ENCODE results near the gene GPX2.
A peak's percentile ranks its signal among the peaks of the same experiment; 100 is the strongest.
"Not testable (repeated sequence)": the region's sequence is repeated elsewhere in the genome, so short reads cannot be mapped to it uniquely, and the experiment has no call there.

The GPX2 gene

GRCh38 chr14:64938972-64939816 lies 3.4 kb downstream of the GPX2 start:
- no peak for DNase-seq

GRCh38 chr14:64937821-64938193 lies 4.7 kb downstream of the GPX2 start:
- DNase-seq = no peak

- DNase-seq = no peak
Observed at GRCh38 chr14:64937171-64937820, 5.2 kb downstream of the GPX2 start.

GRCh38 chr14:64935508-64935907 lies 7.0 kb downstream of the GPX2 start:
- no peak for DNase-seq

- no peak for DNase-seq
Observed at GRCh38 chr14:64934338-64934929, 8.1 kb downstream of the GPX2 start.

- no peak for DNase-seq
Observed at GRCh38 chr14:64932231-64932630, 10.3 kb downstream of the GPX2 start.

GRCh38 chr14:64931123-64931522 lies 11.4 kb downstream of the GPX2 start:
- DNase-seq = no peak

GRCh38 chr14:64930085-64930843 lies 12.3 kb downstream of the GPX2 start:
- DNase-seq = no peak

GRCh38 chr14:64929014-64929359 lies 13.6 kb downstream of the GPX2 start:
- DNase-seq = no peak

- DNase-seq = no peak
Observed at GRCh38 chr14:64928239-64929013, 14.1 kb downstream of the GPX2 start.

GRCh38 chr14:64927031-64927430 lies 15.5 kb downstream of the GPX2 start:
- no peak for DNase-seq

- no peak for DNase-seq
Observed at GRCh38 chr14:64926398-64926995, 16.0 kb downstream of the GPX2 start.

GRCh38 chr14:64923015-64923414 lies 19.5 kb downstream of the GPX2 start:
- DNase-seq = no peak

- no peak for DNase-seq
Observed at GRCh38 chr14:64920465-64920864, 22.1 kb downstream of the GPX2 start.

- DNase-seq = no peak
Observed at GRCh38 chr14:64919618-64920017, 22.9 kb downstream of the GPX2 start.

- no peak for DNase-seq
Observed at GRCh38 chr14:64919215-64919614, 23.3 kb downstream of the GPX2 start.

GRCh38 chr14:64918216-64918615 lies 24.3 kb downstream of the GPX2 start:
- DNase-seq = no peak

- no peak for DNase-seq
Observed at GRCh38 chr14:64915797-64916196, 26.7 kb downstream of the GPX2 start.

GRCh38 chr14:64915029-64915424 lies 27.5 kb downstream of the GPX2 start:
- DNase-seq = no peak

GRCh38 chr14:64914237-64915028 lies 28.1 kb downstream of the GPX2 start, which contains the start of gene CHURC1:
Gene CHURC1 (plus strand): TSS chr14:64914455. CDS start chr14:64914496, 41 bp downstream.
- peak; percentile 99 for DNase-seq

- not testable (repeated sequence) for DNase-seq
Observed at GRCh38 chr14:64913477-64913876, 29.1 kb downstream of the GPX2 start.

All from CD4-positive, alpha-beta T cell treated with Interleukin-15 for 1 hour (primary cell).